ENCODE measurements around the gene IGSF6.

The IGSF6 gene

DNA sequence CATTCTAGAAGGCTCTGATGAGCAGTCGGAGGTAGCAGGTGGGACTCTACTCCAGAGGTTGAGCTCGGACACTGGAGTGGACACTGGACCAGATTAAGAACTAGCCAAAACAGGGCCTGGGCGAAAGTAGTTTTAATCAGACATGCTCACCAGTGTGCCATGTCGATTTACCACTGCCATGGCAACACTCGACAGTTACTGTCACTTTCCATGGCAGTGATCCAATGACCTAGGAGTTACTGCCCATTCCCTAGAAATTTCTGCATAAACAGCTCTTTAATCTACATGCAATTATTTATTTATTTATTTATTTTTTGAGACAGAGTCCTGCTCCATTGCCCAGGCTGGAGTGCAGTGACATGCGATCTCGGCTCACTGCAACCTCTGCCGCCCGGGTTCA is 60.2 kb downstream of the IGSF6 start:
- Histone ChIP-seq H3K27me3 (ENCODE audit: control insufficient read depth, insufficient read depth, low read length, poor library complexity, severe bottlenecking) (no peaks in the 10 kb centered on the region), H3K9me3 (ENCODE audit: control insufficient read depth, low read length) (no peaks in the 10 kb centered on the region), H3K4me1 (ENCODE audit: control insufficient read depth, insufficient read depth, low read length) (no peaks in the 10 kb centered on the region), H3K27ac (ENCODE audit: insufficient read depth, low read depth, low read length, poor library complexity, severe bottlenecking) (no peak overlapping the region), H3K4me3 (ENCODE audit: insufficient read depth, low read depth, low read length) (no peak overlapping the region), H3K36me3 (ENCODE audit: control insufficient read depth, insufficient read depth, low read length) (no peaks in the 10 kb centered on the region)
- 93 to 96% methylated on average over 9 of the region's 9 CpGs for WGBS, 2 experiments

DNA sequence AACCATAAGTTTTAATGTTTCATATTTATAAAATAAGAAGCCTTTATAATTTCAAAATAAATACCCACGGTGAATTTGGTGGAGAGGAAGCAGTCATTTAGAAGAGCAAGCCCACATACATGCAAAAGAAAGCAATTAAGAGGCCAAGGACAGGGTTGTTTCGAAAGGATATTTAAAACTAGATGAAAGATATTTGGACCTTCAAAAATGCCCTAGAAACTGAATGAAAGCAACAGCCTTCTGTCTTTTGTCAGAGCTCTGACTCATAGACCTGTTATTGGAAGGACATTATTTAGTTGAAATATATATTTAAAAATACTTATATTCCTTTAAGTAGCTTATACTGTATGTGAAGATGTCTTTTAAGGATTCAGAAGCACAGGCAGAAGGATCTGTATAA is 61.6 kb downstream of the IGSF6 start:
- 93 to 100% methylated on average over 1 to 2 of the region's 2 CpGs for WGBS, 2 experiments
- Histone ChIP-seq H3K36me3 (ENCODE audit: control insufficient read depth, insufficient read depth, low read length) (no peaks in the 10 kb centered on the region), H3K4me3 (ENCODE audit: insufficient read depth, low read depth, low read length) (no peak overlapping the region), H3K9me3 (ENCODE audit: control insufficient read depth, low read length) (no peaks in the 10 kb centered on the region), H3K4me1 (ENCODE audit: control insufficient read depth, insufficient read depth, low read length) (no peaks in the 10 kb centered on the region), H3K27me3 (ENCODE audit: control insufficient read depth, insufficient read depth, low read length, poor library complexity, severe bottlenecking) (no peaks in the 10 kb centered on the region), H3K27ac (ENCODE audit: insufficient read depth, low read depth, low read length, poor library complexity, severe bottlenecking) (no peak overlapping the region)

DNA sequence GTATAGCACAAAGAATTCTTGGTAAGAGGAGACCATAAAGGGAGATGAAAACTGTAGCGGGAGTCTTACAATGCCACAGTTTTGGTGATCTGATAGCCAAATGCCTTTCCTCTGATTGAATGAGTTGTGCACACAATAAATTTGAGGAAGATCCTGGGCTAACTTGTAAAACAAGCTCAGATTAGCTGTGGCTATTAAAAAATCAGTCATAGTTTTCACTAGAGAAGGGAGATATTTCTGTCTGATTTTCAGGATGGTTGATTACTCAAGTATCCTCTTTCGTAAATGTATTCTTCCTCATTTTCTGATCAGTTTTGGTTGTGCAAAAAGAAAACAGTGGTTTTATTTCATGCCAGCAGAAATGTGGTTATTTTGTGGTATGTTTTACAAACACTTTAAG is 62.1 kb downstream of the IGSF6 start:
- no peaks in the 10 kb centered on the region for H3K36me3 ChIP-seq (ENCODE audit: control insufficient read depth, insufficient read depth, low read length)
- H3K4me3 ChIP-seq (ENCODE audit: insufficient read depth, low read depth, low read length), result no peak overlapping the region
- H3K4me1 ChIP-seq (ENCODE audit: control insufficient read depth, insufficient read depth, low read length), result no peaks in the 10 kb centered on the region
- H3K9me3 ChIP-seq (ENCODE audit: control insufficient read depth, low read length), result no peaks in the 10 kb centered on the region
- no peak overlapping the region for H3K27ac ChIP-seq (ENCODE audit: insufficient read depth, low read depth, low read length, poor library complexity, severe bottlenecking)
- H3K27me3 ChIP-seq (ENCODE audit: control insufficient read depth, insufficient read depth, low read length, poor library complexity, severe bottlenecking), result no peaks in the 10 kb centered on the region
- 94 to 100% methylated on average over 2 of the region's 2 CpGs for WGBS, 2 experiments

DNA sequence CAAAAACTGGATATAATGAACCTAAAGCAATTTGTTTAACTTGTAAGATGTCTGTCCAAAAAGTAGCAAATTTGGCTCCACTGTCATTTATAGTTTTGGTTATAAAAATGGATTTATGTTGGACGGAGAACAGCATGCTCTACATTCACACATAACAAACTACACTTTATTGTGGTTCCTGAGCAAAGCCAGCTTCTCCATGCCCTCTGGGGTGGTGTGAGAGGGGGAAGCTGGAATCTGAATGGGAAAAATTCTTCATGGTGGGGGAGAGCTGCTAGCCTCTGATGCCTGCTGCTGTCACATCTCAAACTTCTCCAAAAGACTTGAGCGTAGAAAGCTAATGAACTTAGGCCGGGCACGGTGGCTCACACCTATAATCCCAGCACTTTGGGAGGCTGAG is 62.9 kb downstream of the IGSF6 start:
- no peaks in the 10 kb centered on the region for H3K4me1 ChIP-seq (ENCODE audit: control insufficient read depth, insufficient read depth, low read length)
- WGBS, 2 experiments, result 80 to 92% methylated on average over 3 of the region's 4 CpGs
- no peak overlapping the region for H3K27ac ChIP-seq (ENCODE audit: insufficient read depth, low read depth, low read length, poor library complexity, severe bottlenecking)
- H3K36me3 ChIP-seq (ENCODE audit: control insufficient read depth, insufficient read depth, low read length), result no peaks in the 10 kb centered on the region
- H3K4me3 ChIP-seq (ENCODE audit: insufficient read depth, low read depth, low read length), result no peak overlapping the region
- no peaks in the 10 kb centered on the region for H3K27me3 ChIP-seq (ENCODE audit: control insufficient read depth, insufficient read depth, low read length, poor library complexity, severe bottlenecking)
- H3K9me3 ChIP-seq (ENCODE audit: control insufficient read depth, low read length), result no peaks in the 10 kb centered on the region
